Measurements from ENCODE around the gene ZSWIM1. TPM values are rescaled to one million over a fixed set of nuclear protein-coding genes. Genes with fewer than 3 reads are reported as not detected.
A peak's percentile ranks its signal among the peaks of the same experiment; 100 is the strongest.

ZSWIM1 gene
- total and polyA plus RNA-seq, 7 experiments from 2014 or later: 3.2 to 16.0 (median 9.8) TPM

GRCh38 chr20:45882469-45883099 lies 1.6 kb downstream of the ZSWIM1 start:
- H3K4me1 Mint-ChIP-seq: peaks cover 26 to 43% (median 38%) of the 10 kb centered on the region in 7 donors
- no peak overlapping the region for H3K27ac ChIP-seq (ENCODE audit: low read depth, low read length)
- POLR2A ChIA-PET: interaction anchor here (0.5 to 6.0 kb wide), 8 partner anchors 9 to 480 kb away, joined by 3 to 64 read pairs (median 9); partner anchors contain the start of genes ACOT8, CTSA, NEURL2 and PCIF1
- peaks cover 9 to 18% of the 10 kb centered on the region in 2 donors for H3K4me1 ChIP-seq (ENCODE audit: control insufficient read depth in 2 of 2, insufficient read depth in 2 of 2, low read length in 2 of 2)
- no peaks in the 10 kb centered on the region for H3K27me3 Mint-ChIP-seq
- CTCF ChIA-PET: no interaction called here
- intact Hi-C loops (cut with micrococcal nuclease): no loop called here
- H3K36me3 Mint-ChIP-seq: peaks cover 0 to 20% (median 10%) of the 10 kb centered on the region in 5 donors
- H3K36me3 ChIP-seq (ENCODE audit: control insufficient read depth in 2 of 3, insufficient read depth in 3 of 3, low read length in 3 of 3): peaks cover 0 to 45% (median 19%) of the 10 kb centered on the region in 3 experiments
- H3K9me3 ChIP-seq (ENCODE audit: control insufficient read depth in 2 of 3, low read length in 3 of 3): no peaks in the 10 kb centered on the region
- H3K4me3 ChIP-seq (ENCODE audit: low read length): no peak overlapping the region
- no peaks in the 10 kb centered on the region for H3K27me3 ChIP-seq (ENCODE audit: control insufficient read depth in 2 of 2, insufficient read depth in 2 of 2, low read length in 2 of 2)
- H3K27ac Mint-ChIP-seq: peak overlapping the region in 8 of 9 donors; percentile 9 to 87 (median 69)
- ATAC-seq (no peak), DNase-seq (no peak)
- peaks cover 0 to 1% (median 0%) of the 10 kb centered on the region in 11 donors for H3K9me3 Mint-ChIP-seq
- H3K4me3 Mint-ChIP-seq: peak overlapping the region; percentile 62 to 90 (median 79)

GRCh38 chr20:45883100-45883469 lies 2.1 kb downstream of the ZSWIM1 start:
- intact Hi-C loops (cut with micrococcal nuclease): no loop called here
- H3K9me3 ChIP-seq (ENCODE audit: control insufficient read depth in 2 of 3, low read length in 3 of 3): no peaks in the 10 kb centered on the region
- H3K4me1 ChIP-seq (ENCODE audit: control insufficient read depth in 2 of 2, insufficient read depth in 2 of 2, low read length in 2 of 2): peaks cover 9 to 18% of the 10 kb centered on the region in 2 donors
- CTCF ChIA-PET: interaction anchor here (1.5 kb wide), 1 partner anchor 52 kb away, joined by 3 read pairs; the partner anchor contains the start of gene PCIF1
- H3K36me3 ChIP-seq (ENCODE audit: control insufficient read depth in 2 of 3, insufficient read depth in 3 of 3, low read length in 3 of 3): peaks cover 0 to 40% (median 15%) of the 10 kb centered on the region in 3 experiments
- H3K27ac Mint-ChIP-seq: peak overlapping the region in 7 of 9 donors; percentile 38 to 77 (median 55)
- H3K4me3 Mint-ChIP-seq: peak overlapping the region in 9 of 10 donors; percentile 32 to 90 (median 41)
- H3K27me3 ChIP-seq (ENCODE audit: control insufficient read depth in 2 of 2, insufficient read depth in 2 of 2, low read length in 2 of 2): no peaks in the 10 kb centered on the region
- H3K4me1 Mint-ChIP-seq: peaks cover 26 to 43% (median 40%) of the 10 kb centered on the region in 7 donors
- H3K9me3 Mint-ChIP-seq: peaks cover 0 to 1% (median 0%) of the 10 kb centered on the region in 11 donors
- H3K27me3 Mint-ChIP-seq: no peaks in the 10 kb centered on the region
- H3K27ac ChIP-seq (ENCODE audit: low read depth, low read length): no peak overlapping the region
- H3K36me3 Mint-ChIP-seq: peaks cover 0 to 20% (median 10%) of the 10 kb centered on the region in 5 donors
- no peak overlapping the region for H3K4me3 ChIP-seq (ENCODE audit: low read length)
- POLR2A ChIA-PET: interaction anchor here (0.5 to 6.0 kb wide), 7 partner anchors 8 to 479 kb away, joined by 3 to 64 read pairs (median 13); partner anchors contain the start of genes ACOT8, CTSA, NEURL2 and PCIF1
- DNase-seq (no peak), ATAC-seq (no peak)

DNA sequence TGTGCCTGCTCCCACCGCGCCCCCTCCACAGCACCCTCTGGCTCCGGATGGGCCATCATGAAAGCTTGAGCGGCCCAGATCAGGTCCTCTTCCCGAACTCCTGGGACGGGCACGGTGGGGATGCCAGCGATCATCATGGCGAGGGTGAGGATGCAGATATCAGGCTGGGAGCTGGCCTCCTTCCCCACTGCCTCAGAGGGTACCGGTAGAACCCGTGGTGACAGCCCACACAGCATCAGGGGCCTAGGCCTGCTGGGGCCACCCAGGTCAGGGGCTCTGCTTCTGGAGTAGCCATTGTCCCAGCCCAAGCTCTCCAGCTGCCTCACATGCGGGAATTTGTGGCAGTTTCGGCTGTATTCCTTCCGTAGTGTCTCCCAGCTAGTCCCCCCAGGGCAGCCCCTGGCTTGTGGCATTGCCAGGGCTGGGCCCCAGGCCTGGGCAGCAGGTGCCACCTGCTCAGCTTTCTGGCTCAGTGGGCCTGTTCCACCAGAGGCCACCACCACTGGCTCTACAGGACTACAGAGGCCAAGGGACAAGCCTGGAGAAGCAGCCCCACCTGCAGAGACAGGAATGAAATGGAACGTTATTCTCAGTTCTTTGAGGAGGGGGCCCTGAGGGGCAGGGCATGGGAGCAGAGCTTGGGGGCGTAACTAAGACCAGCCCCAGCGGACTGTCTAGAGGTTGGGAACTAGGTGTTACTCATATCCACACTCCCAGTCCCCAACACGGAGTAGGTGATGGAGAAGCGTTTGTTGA lies 5.7 kb downstream of the ZSWIM1 start:
- peak overlapping the region in 1 of 9 donors; percentile 59 for H3K27ac Mint-ChIP-seq
- POLR2A ChIA-PET: interaction anchor here (0.8 to 1.2 kb wide), 2 partner anchors 29 to 47 kb away, joined by 3 read pairs; partner anchors contain the start of gene PCIF1
- peaks cover 0 to 1% (median 0%) of the 10 kb centered on the region in 11 donors for H3K9me3 Mint-ChIP-seq
- CTCF ChIA-PET: interaction anchor here (0.8 kb wide), 1 partner anchor 48 kb away, joined by 4 read pairs; the partner anchor contains the start of gene PCIF1
- H3K36me3 Mint-ChIP-seq: peaks cover 0 to 16% (median 10%) of the 10 kb centered on the region in 5 donors
- no peaks in the 10 kb centered on the region for H3K27me3 ChIP-seq (ENCODE audit: control insufficient read depth in 2 of 2, insufficient read depth in 2 of 2, low read length in 2 of 2)
- H3K27me3 Mint-ChIP-seq: no peaks in the 10 kb centered on the region
- ATAC-seq (no peak), DNase-seq (no peak)
- peaks cover 0 to 40% (median 11%) of the 10 kb centered on the region in 3 experiments for H3K36me3 ChIP-seq (ENCODE audit: control insufficient read depth in 2 of 3, insufficient read depth in 3 of 3, low read length in 3 of 3)
- H3K4me1 ChIP-seq (ENCODE audit: control insufficient read depth in 2 of 2, insufficient read depth in 2 of 2, low read length in 2 of 2): peaks cover 13% of the 10 kb centered on the region in 2 donors
- no peak overlapping the region for H3K4me3 Mint-ChIP-seq
- intact Hi-C loops (cut with micrococcal nuclease): no loop called here
- no peak overlapping the region for H3K4me3 ChIP-seq (ENCODE audit: low read length)
- H3K4me1 Mint-ChIP-seq: peaks cover 22 to 40% (median 38%) of the 10 kb centered on the region in 7 donors
- no peak overlapping the region for H3K27ac ChIP-seq (ENCODE audit: low read depth, low read length)
- no peaks in the 10 kb centered on the region for H3K9me3 ChIP-seq (ENCODE audit: control insufficient read depth in 2 of 3, low read length in 3 of 3)

GRCh38 chr20:45887346-45887715 lies 6.3 kb downstream of the ZSWIM1 start, which contains the start of gene SPATA25:
Gene SPATA25, minus strand, starts transcription at chr20:45887622. Its CDS starts 32 bp downstream, at chr20:45887590.
- POLR2A ChIA-PET: interaction anchor here (0.8 kb wide), 1 partner anchor 47 kb away, joined by 3 read pairs; the partner anchor contains the start of gene PCIF1
- no peak within 1 kb of the TSS for H3K4me3 ChIP-seq (ENCODE audit: low read length)
- H3K4me1 ChIP-seq (ENCODE audit: control insufficient read depth in 2 of 2, insufficient read depth in 2 of 2, low read length in 2 of 2): peaks cover 14 to 18% of the 10 kb centered on the region in 2 donors
- CTCF ChIA-PET: no interaction called here
- no peaks in the 10 kb centered on the region for H3K9me3 ChIP-seq (ENCODE audit: control insufficient read depth in 2 of 3, low read length in 3 of 3)
- H3K4me3 Mint-ChIP-seq: peak within 1 kb of the TSS in 1 of 10 donors; percentile 45
- no peak within 1 kb of the TSS for H3K27ac ChIP-seq (ENCODE audit: low read depth, low read length)
- H3K4me1 Mint-ChIP-seq: peaks cover 21 to 41% (median 38%) of the 10 kb centered on the region in 7 donors
- peaks cover 0 to 1% (median 0%) of the 10 kb centered on the region in 11 donors for H3K9me3 Mint-ChIP-seq
- intact Hi-C loops (cut with micrococcal nuclease): no loop called here
- H3K27me3 ChIP-seq (ENCODE audit: control insufficient read depth in 2 of 2, insufficient read depth in 2 of 2, low read length in 2 of 2): no peaks in the 10 kb centered on the region
- no peak for ATAC-seq
- H3K27ac Mint-ChIP-seq: peak within 1 kb of the TSS in 3 of 9 donors; percentile 33 to 59 (median 40)
- no peak for DNase-seq
- H3K36me3 ChIP-seq (ENCODE audit: control insufficient read depth in 2 of 3, insufficient read depth in 3 of 3, low read length in 3 of 3): peaks cover 0 to 40% (median 10%) of the 10 kb centered on the region in 3 experiments
- peaks cover 0 to 15% (median 10%) of the 10 kb centered on the region in 5 donors for H3K36me3 Mint-ChIP-seq
- H3K27me3 Mint-ChIP-seq: no peaks in the 10 kb centered on the region

DNA sequence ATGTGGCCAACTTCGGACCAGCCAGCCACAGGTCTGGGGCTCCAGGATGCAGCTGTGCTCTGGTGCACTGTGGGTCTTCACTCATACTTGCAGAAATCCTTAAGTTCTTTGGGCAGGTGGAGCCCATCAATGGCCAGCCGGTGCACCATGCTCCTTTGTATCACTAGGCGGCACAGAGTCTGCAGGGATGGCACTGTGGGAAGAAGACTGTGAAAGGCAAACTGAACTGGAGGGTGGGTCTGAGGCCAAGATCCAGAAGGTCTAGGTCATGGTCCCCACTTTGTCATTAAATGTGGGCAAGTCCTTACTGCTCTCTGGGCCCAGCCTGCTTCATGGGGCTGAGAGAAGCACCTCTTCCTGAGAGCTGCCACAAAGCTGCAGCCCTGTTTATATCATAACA lies 7.7 kb downstream of the ZSWIM1 start:
- H3K27me3 Mint-ChIP-seq: no peaks in the 10 kb centered on the region
- DNase-seq: no peak
- CTCF ChIA-PET: interaction anchor here (0.8 to 1.3 kb wide), 2 partner anchors 38 to 39 kb away, joined by 3 to 6 read pairs; no protein-coding TSS in a partner anchor
- H3K36me3 ChIP-seq (ENCODE audit: control insufficient read depth in 2 of 3, insufficient read depth in 3 of 3, low read length in 3 of 3): peaks cover 0 to 29% (median 0%) of the 10 kb centered on the region in 3 experiments
- intact Hi-C loops (cut with micrococcal nuclease): no loop called here
- H3K9me3 Mint-ChIP-seq: peaks cover 0 to 1% (median 0%) of the 10 kb centered on the region in 11 donors
- peaks cover 0 to 9% (median 4%) of the 10 kb centered on the region in 5 donors for H3K36me3 Mint-ChIP-seq
- H3K27me3 ChIP-seq (ENCODE audit: control insufficient read depth in 2 of 2, insufficient read depth in 2 of 2, low read length in 2 of 2): no peaks in the 10 kb centered on the region
- ATAC-seq: no peak
- H3K9me3 ChIP-seq (ENCODE audit: control insufficient read depth in 2 of 3, low read length in 3 of 3): no peaks in the 10 kb centered on the region
- H3K4me3 Mint-ChIP-seq: peak overlapping the region in 1 of 10 donors; percentile 45
- POLR2A ChIA-PET: interaction anchor here (4.3 to 4.6 kb wide), 2 partner anchors 7 to 45 kb away, joined by 64 to 65 read pairs; partner anchors contain the start of genes PCIF1 and ZSWIM1
- H3K27ac Mint-ChIP-seq: peak overlapping the region in 1 of 9 donors; percentile 63
- H3K4me3 ChIP-seq (ENCODE audit: low read length): no peak overlapping the region
- H3K27ac ChIP-seq (ENCODE audit: low read depth, low read length): no peak overlapping the region
- H3K4me1 Mint-ChIP-seq: peaks cover 16 to 37% (median 35%) of the 10 kb centered on the region in 7 donors
- H3K4me1 ChIP-seq (ENCODE audit: control insufficient read depth in 2 of 2, insufficient read depth in 2 of 2, low read length in 2 of 2): peaks cover 22 to 28% of the 10 kb centered on the region in 2 donors
